Measurements from ENCODE around the gene SMTN. TPM values are rescaled to one million over a fixed set of nuclear protein-coding genes. Genes with fewer than 3 reads are reported as not detected.

Gene SMTN
- total and polyA plus RNA-seq, 2 donors (not counting 3 experiments of a cell fraction or from before 2014, with no cell fraction given) = 59.0 to 197 TPM

- H3K4me2 ChIP-seq (ENCODE audit: insufficient read depth, low read length) = no peak overlapping the region
- no peak for DNase-seq (ENCODE audit: low read depth, low spot score)
- dilution Hi-C loops (cut with MboI; ENCODE audit: extremely low pct_ligation_motif_present, low sequenced_read_pairs) = no loop called here
- H3K4me3 ChIP-seq (replicated peaks in 1 of 3; ENCODE audit: insufficient read depth in 1 of 3, low read depth in 1 of 3, low read length in 3 of 3) = no peak overlapping the region
- ChIA-PET POLR2A (no interaction called here), CTCF (interaction anchor here (0.6 to 1.4 kb wide), 2 partner anchors 10 to 32 kb away, joined by 3 to 4 read pairs; partner anchors contain the start of gene SELENOM)
- no peaks in the 10 kb centered on the region for H3K9me3 ChIP-seq (replicated peaks; ENCODE audit: control insufficient read depth, insufficient read depth, low read length)
- H3K27me3 ChIP-seq (ENCODE audit: control insufficient read depth in 2 of 2, insufficient read depth in 2 of 2, low read length in 2 of 2) = no peaks in the 10 kb centered on the region
- FAIRE-seq = no peak
- no peaks in the 10 kb centered on the region for H4K20me1 ChIP-seq (replicated peaks; ENCODE audit: control insufficient read depth, extremely low read depth, insufficient read depth, low read length)
- intact Hi-C loops (cut with micrococcal nuclease) = no loop called here
- H3K9ac ChIP-seq (replicated peaks; ENCODE audit: extremely low read depth, insufficient read depth, low read length) = no peak overlapping the region
- H3K27ac ChIP-seq (ENCODE audit: insufficient read depth, low read depth, low read length) = no peak overlapping the region
- H3K4me1 ChIP-seq (ENCODE audit: control insufficient read depth, extremely low read depth, insufficient read depth, low read length) = no peaks in the 10 kb centered on the region
- TF ChIP-seq POLR2AphosphoS5 (IDR thresholded peaks at IDR 0.05; ENCODE audit: insufficient read depth, low read depth, low read length) = no peak
- TF ChIP-seq MYC (IDR thresholded peaks at IDR 0.05; ENCODE audit: low read depth, low read length) = no peak
- no peak for TF ChIP-seq EZH2 (IDR thresholded peaks at IDR 0.05; ENCODE audit: borderline replicate concordance, low read depth, low read length, severe bottlenecking)
- TF ChIP-seq FOS (IDR thresholded peaks at IDR 0.05; ENCODE audit: borderline replicate concordance, insufficient read depth, low read length) = no peak
- TF ChIP-seq JUN (IDR thresholded peaks at IDR 0.05; ENCODE audit: borderline replicate concordance, insufficient read depth, insufficient read length, low read depth) = no peak
- TF ChIP-seq POLR2A (IDR thresholded peaks at IDR 0.05; ENCODE audit: low read depth, low read length) = no peak
- no peak for TF ChIP-seq MAX (IDR thresholded peaks at IDR 0.05; ENCODE audit: insufficient read depth, insufficient read length)
- TF ChIP-seq CTCF (IDR thresholded peaks at IDR 0.05; ENCODE audit: extremely low read depth in 1 of 2, insufficient read depth in 1 of 2, low read depth in 1 of 2, low read length in 2 of 2) = no peak
- TF ChIP-seq GATA2 (IDR thresholded peaks at IDR 0.05; ENCODE audit: insufficient read depth, insufficient read length, low read depth, low read length) = no peak
- H2AFZ ChIP-seq (ENCODE audit: low read depth, low read length) = no peak overlapping the region
- H3K9me1 ChIP-seq (replicated peaks; ENCODE audit: control insufficient read depth, extremely low read depth, insufficient read depth, low read length) = no peaks in the 10 kb centered on the region
- BruUV-seq (replicated peaks) = no TSS peak
- H3K36me3 ChIP-seq (ENCODE audit: control insufficient read depth in 2 of 2, extremely low read depth in 1 of 2, insufficient read depth in 2 of 2, low read length in 2 of 2) = no peaks in the 10 kb centered on the region
- H3K79me2 ChIP-seq (ENCODE audit: control insufficient read depth, insufficient read depth, low read length) = no peaks in the 10 kb centered on the region
Measured at GRCh38 chr22:31139066-31139465, 57.9 kb downstream of the SMTN start.
